B cell (primary cell): ENCODE data around the gene LDHAL6B.

ENCODE experiments used
- CTCF ChIP-seq: fragments of 200-600 bp; IDR thresholded peaks from one replicate; pipeline ENCODE4 v1.8.0; 2022; ENCODE audit warnings: antibody characterized with exemption, mild to moderate bottlenecking
- EZH2 ChIP-seq: IDR thresholded peaks from 2 replicates; pipeline ENCODE4 v1.6.1; 2012; ENCODE audit warnings: borderline replicate concordance, low read depth, mild to moderate bottlenecking, moderate library complexity, low read length; ENCODE audit not compliant: insufficient read depth, poor library complexity, severe bottlenecking

GRCh38 chr15:59250249-59250648 lies 43.6 kb downstream of the LDHAL6B start:
- no peak for TF ChIP-seq CTCF
- no peak for TF ChIP-seq EZH2
